HepG2 (cell line): ENCODE measurements around the gene LSM11. TPM values are rescaled to one million over a fixed set of nuclear protein-coding genes. Genes with fewer than 3 reads are reported as not detected.

ENCODE experiments used
- ATF5 ChIP-seq: sonication (generic); formaldehyde crosslinking; IDR thresholded peaks from 2 replicates; pipeline ENCODE4 v1.4.0; 2020; ENCODE audit warnings: mild to moderate bottlenecking, low read depth, missing genetic modification reagents
- GATA4 ChIP-seq: sonication (generic); IDR thresholded peaks from 2 replicates; pipeline ENCODE4 v1.6.1; 2016; ENCODE audit warnings: antibody characterized with exemption, low read depth, borderline replicate concordance
- NFAT5 ChIP-seq: sonication (generic); formaldehyde crosslinking; IDR thresholded peaks from 2 replicates; pipeline ENCODE4 v1.4.0; 2020; ENCODE audit warnings: missing genetic modification reagents
- RBM39 ChIP-seq: fragments of 200-400 bp; formaldehyde crosslinking; IDR thresholded peaks from one replicate; pipeline ENCODE4 v1.6.1; 2018; ENCODE audit warnings: antibody characterized with exemption, mild to moderate bottlenecking, low read depth, low read length; ENCODE audit not compliant: poor library complexity, severe bottlenecking
- TIGD3 ChIP-seq: sonication (generic); formaldehyde crosslinking; IDR thresholded peaks from 2 replicates; pipeline ENCODE4 v1.5.1; 2020; ENCODE audit warnings: mild to moderate bottlenecking, missing genetic modification reagents, borderline replicate concordance
- ZBTB43 ChIP-seq: sonication (generic); formaldehyde crosslinking; conservative IDR thresholded peaks from 2 replicates; pipeline ENCODE4 v1.4.0; 2020; ENCODE audit warnings: missing genetic modification reagents
- ZNF143 ChIP-seq: sonication (generic); formaldehyde crosslinking; IDR thresholded peaks from 2 replicates; pipeline ENCODE4 v1.4.0; 2020; ENCODE audit warnings: missing genetic modification reagents
- ZNF274 ChIP-seq: sonication (generic); formaldehyde crosslinking; IDR thresholded peaks from 2 replicates; pipeline ENCODE4 v1.5.1; 2020; ENCODE audit warnings: mild to moderate bottlenecking, missing genetic modification reagents
- ZNF414 ChIP-seq: sonication (generic); formaldehyde crosslinking; IDR thresholded peaks from 2 replicates; pipeline ENCODE4 v1.5.0; 2020; ENCODE audit warnings: missing genetic modification reagents
- ZNF510 ChIP-seq: sonication (generic); formaldehyde crosslinking; IDR thresholded peaks from 2 replicates; pipeline ENCODE4 v1.4.0; 2020; ENCODE audit warnings: low read depth, mild to moderate bottlenecking, missing genetic modification reagents
- ZNF530 ChIP-seq: sonication (generic); formaldehyde crosslinking; IDR thresholded peaks from 2 replicates; pipeline ENCODE4 v1.5.0; 2020; ENCODE audit warnings: low read depth, mild to moderate bottlenecking, missing genetic modification reagents
- ZSCAN5A ChIP-seq: sonication (generic); formaldehyde crosslinking; IDR thresholded peaks from 2 replicates; pipeline ENCODE4 v1.8.0; 2022; ENCODE audit warnings: mild to moderate bottlenecking, missing genetic modification reagents, borderline replicate concordance
- ZXDC ChIP-seq: sonication (generic); formaldehyde crosslinking; IDR thresholded peaks from 2 replicates; pipeline ENCODE4 v1.5.0; 2020; ENCODE audit warnings: mild to moderate bottlenecking, missing genetic modification reagents
- polyA plus RNA-seq, 8 experiments: library from polyadenylated mRNA; depleted of rRNA in 3 of 8; stranded (reverse) in 7 of 8; unstranded in 1 of 8; fragments of >200 nt; fragmentation: Illumina TruSeq in 4 of 8; extraction: Trizol in 4 of 8; gene quantifications; 2 replicates each; pipeline versions ENCODE4 v1.2.1 to v1.2.3, GENCODE V29; 2011 to 2016; ENCODE audit warnings: low read depth in 4 of 8, missing spikeins in 1 of 8, mixed read lengths in 1 of 8; ENCODE audit not compliant: insufficient read depth in 1 of 8
- total RNA-seq, 5 experiments: library from RNA; depleted of rRNA; stranded (reverse); fragments of >200 nt; fragmentation: Illumina TruSeq; extraction: Trizol; gene quantifications; 2 replicates each; pipeline ENCODE4 v1.2.3, GENCODE V29; 2016; ENCODE audit warnings: low read depth in 1 of 5

The LSM11 gene
- total and polyA plus RNA-seq, 2 of the 13 experiments (the other 11 are each of a cell fraction or from before 2014, with no cell fraction given), result 4.5 to 7.2 TPM

- TF ChIP-seq TIGD3 (CRISPR knock-in tag), result no peak
- TF ChIP-seq ZNF143, result peak; percentile 61; the same call in 1 of the 2 replicates
- peak; percentile 53; the same call in 1 of the 2 replicates for TF ChIP-seq ZBTB43 (CRISPR knock-in tag)
- peak; percentile 66 for TF ChIP-seq RBM39
- TF ChIP-seq ZNF530, result no peak
- peak; percentile 94 for TF ChIP-seq ZNF274 (CRISPR knock-in tag)
- TF ChIP-seq ZXDC (CRISPR knock-in tag), result no peak
- no peak for TF ChIP-seq ZNF510 (CRISPR knock-in tag)
- TF ChIP-seq ATF5 (CRISPR knock-in tag), result no peak
- TF ChIP-seq ZNF414 (CRISPR knock-in tag), result no peak
- TF ChIP-seq GATA4, result no peak
- peak; percentile 84 for TF ChIP-seq NFAT5 (CRISPR knock-in tag)
- peak; percentile 31; the same call in 1 of the 2 replicates for TF ChIP-seq ZSCAN5A (CRISPR knock-in tag)
Measured at GRCh38 chr5:157731272-157732129, 12.0 kb upstream of the LSM11 start, which contains the start of gene THG1L (continued).
